HEK293 (cell line): ENCODE measurements around the gene STUB1.

Experiments used
- BCL11A ChIP-seq: fragments of 450-650 bp; formaldehyde crosslinking; IDR thresholded peaks from 2 replicates; pipeline ENCODE4 v1.5.1; 2016; ENCODE audit warnings: low read depth, missing biosample characterization, missing genetic modification characterization
- EGR2 ChIP-seq: fragments of 450-650 bp; formaldehyde crosslinking; IDR thresholded peaks from 2 replicates; pipeline ENCODE4 v1.5.1; 2016; ENCODE audit warnings: low read depth, missing biosample characterization, missing genetic modification characterization
- KLF16 ChIP-seq: fragments of 450-650 bp; formaldehyde crosslinking; IDR thresholded peaks from 2 replicates; pipeline ENCODE4 v1.5.1; 2017; ENCODE audit warnings: missing biosample characterization, missing genetic modification characterization
- PRDM1 ChIP-seq: fragments of 450-650 bp; formaldehyde crosslinking; IDR thresholded peaks from 2 replicates; pipeline ENCODE4; 2016; ENCODE audit warnings: missing biosample characterization, missing genetic modification characterization
- SCRT1 ChIP-seq: fragments of 450-650 bp; formaldehyde crosslinking; IDR thresholded peaks from 2 replicates; pipeline ENCODE4 v1.5.1; 2016; ENCODE audit warnings: missing biosample characterization, missing genetic modification characterization, borderline replicate concordance
- SP2 ChIP-seq: fragments of 450-650 bp; formaldehyde crosslinking; IDR thresholded peaks from 2 replicates; pipeline ENCODE4 v1.5.1; 2016; ENCODE audit warnings: missing biosample characterization, missing genetic modification characterization
- SP7 ChIP-seq: fragments of 450-650 bp; formaldehyde crosslinking; IDR thresholded peaks from 2 replicates; pipeline ENCODE4 v1.5.1; 2016; ENCODE audit warnings: missing biosample characterization, missing genetic modification characterization
- ZFHX2 ChIP-seq: fragments of 450-650 bp; formaldehyde crosslinking; conservative IDR thresholded peaks from 2 replicates; pipeline ENCODE4 v1.5.1; 2016; ENCODE audit warnings: missing biosample characterization, missing genetic modification characterization
- ZFP37 ChIP-seq: fragments of 450-650 bp; formaldehyde crosslinking; IDR thresholded peaks from 2 replicates; pipeline ENCODE4 v1.5.1; 2016; ENCODE audit warnings: missing biosample characterization, missing genetic modification characterization
- ZIC2 ChIP-seq: fragments of 450-650 bp; formaldehyde crosslinking; IDR thresholded peaks from 2 replicates; pipeline ENCODE4 v1.5.1; 2016; ENCODE audit warnings: missing biosample characterization, missing genetic modification characterization
- ZNF114 ChIP-seq: fragments of 450-650 bp; formaldehyde crosslinking; IDR thresholded peaks from 2 replicates; pipeline ENCODE4 v1.5.0; 2017; ENCODE audit warnings: missing biosample characterization, missing genetic modification characterization
- ZNF132 ChIP-seq: fragments of 450-650 bp; formaldehyde crosslinking; IDR thresholded peaks from 2 replicates; pipeline ENCODE4 v1.5.1; 2017; ENCODE audit warnings: missing biosample characterization, missing genetic modification characterization, borderline replicate concordance
- ZNF146 ChIP-seq: fragments of 450-650 bp; formaldehyde crosslinking; IDR thresholded peaks from 2 replicates; pipeline ENCODE4 v1.5.1; 2016; ENCODE audit warnings: missing biosample characterization, missing genetic modification characterization
- ZNF223 ChIP-seq: fragments of 450-650 bp; formaldehyde crosslinking; IDR thresholded peaks from 2 replicates; pipeline ENCODE4 v1.5.1; 2016; ENCODE audit warnings: missing biosample characterization, missing genetic modification characterization
- ZNF324 ChIP-seq: fragments of 450-650 bp; formaldehyde crosslinking; IDR thresholded peaks from 2 replicates; pipeline ENCODE4 v1.5.1; 2016; ENCODE audit warnings: missing biosample characterization, missing genetic modification characterization
- ZNF335 ChIP-seq: fragments of 450-650 bp; formaldehyde crosslinking; conservative IDR thresholded peaks from 2 replicates; pipeline ENCODE4 v1.5.1; 2016; ENCODE audit warnings: missing biosample characterization, missing genetic modification characterization
- ZNF341 ChIP-seq: fragments of 450-650 bp; formaldehyde crosslinking; IDR thresholded peaks from 2 replicates; pipeline ENCODE4; 2016; ENCODE audit warnings: low read depth, missing biosample characterization, missing genetic modification characterization
- ZNF521 ChIP-seq: fragments of 450-650 bp; formaldehyde crosslinking; IDR thresholded peaks from 2 replicates; pipeline ENCODE4 v1.5.1; 2017; ENCODE audit warnings: missing biosample characterization, mild to moderate bottlenecking, missing genetic modification characterization
- ZNF529 ChIP-seq: fragments of 450-650 bp; formaldehyde crosslinking; IDR thresholded peaks from 2 replicates; pipeline ENCODE4 v1.5.1; 2017; ENCODE audit warnings: missing genetic modification characterization, missing biosample characterization; ENCODE audit not compliant: insufficient replicate concordance
- ZNF626 ChIP-seq: fragments of 450-650 bp; sonication (Bioruptor Pico); formaldehyde crosslinking; IDR thresholded peaks from 2 replicates; pipeline ENCODE4 v1.5.1; 2018; ENCODE audit warnings: missing biosample characterization, missing genetic modification characterization, inconsistent platforms
- ZNF843 ChIP-seq: fragments of 450-650 bp; formaldehyde crosslinking; IDR thresholded peaks from 2 replicates; pipeline ENCODE4 v1.5.1; 2016; ENCODE audit warnings: missing biosample characterization, missing genetic modification characterization
- TF ChIP-seq, protein P1 (sequence below): sonication (generic); formaldehyde crosslinking; IDR thresholded peaks from 2 replicates; pipeline ENCODE4 v1.8.1; 2022; ENCODE audit warnings: mild to moderate bottlenecking, moderate library complexity, missing genetic modification reagents
- TF ChIP-seq, protein P2 (sequence below): fragments of 450-650 bp; formaldehyde crosslinking; IDR thresholded peaks from 2 replicates; pipeline ENCODE4 v1.5.1; 2016; ENCODE audit warnings: missing biosample characterization, missing genetic modification characterization
- TF ChIP-seq, protein P3 (sequence below): fragments of 450-650 bp; formaldehyde crosslinking; IDR thresholded peaks from 2 replicates; pipeline ENCODE4 v1.5.1; 2016; ENCODE audit warnings: missing biosample characterization, missing genetic modification characterization
- TF ChIP-seq, protein P4 (sequence below): fragments of 450-650 bp; formaldehyde crosslinking; IDR thresholded peaks from 2 replicates; pipeline ENCODE4 v1.5.1; 2016; ENCODE audit warnings: missing biosample characterization, missing genetic modification characterization
- TF ChIP-seq, protein P5 (sequence below): fragments of 450-650 bp; formaldehyde crosslinking; optimal IDR thresholded peaks from 2 replicates; pipeline ENCODE3; 2016; ENCODE audit warnings: missing biosample characterization, mild to moderate bottlenecking, missing genetic modification characterization
- TF ChIP-seq, protein P6 (sequence below): fragments of 450-650 bp; formaldehyde crosslinking; IDR thresholded peaks from 2 replicates; pipeline ENCODE4 v1.5.1; 2016; ENCODE audit warnings: missing biosample characterization, missing genetic modification characterization, low read depth
- TF ChIP-seq, protein P7 (sequence below): fragments of 450-650 bp; formaldehyde crosslinking; IDR thresholded peaks from 2 replicates; pipeline ENCODE4 v1.5.1; 2017; ENCODE audit warnings: missing biosample characterization, missing genetic modification characterization

STUB1 gene

DNA sequence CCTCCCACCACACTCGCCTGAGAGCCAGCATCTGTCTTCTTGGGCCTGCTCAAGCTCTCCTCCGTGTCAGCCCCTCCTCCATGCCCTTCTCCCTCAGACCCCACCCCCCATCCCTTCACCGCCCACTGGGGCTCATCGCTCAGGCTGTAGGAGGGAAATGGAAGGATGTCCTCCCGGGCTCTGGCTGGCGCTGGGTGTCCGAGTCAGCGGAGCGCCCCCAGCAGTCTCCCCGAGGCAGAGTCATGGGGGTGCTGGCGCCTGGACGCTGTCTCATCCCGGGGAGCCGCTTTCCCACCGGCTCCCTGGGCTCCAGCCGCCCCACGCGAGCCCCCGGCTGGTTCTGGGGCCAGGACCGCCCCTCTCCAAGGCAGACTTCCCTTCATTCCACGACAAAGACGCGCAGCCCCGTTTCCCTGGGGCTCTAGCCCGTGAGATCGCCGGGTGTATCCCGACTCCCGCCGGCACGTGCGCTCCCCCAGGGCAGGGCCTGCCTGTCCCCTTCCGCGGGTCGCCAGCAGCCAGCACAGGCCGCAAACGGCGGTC lies 40.3 kb downstream of the STUB1 start (continued):
- TF ChIP-seq, protein P1, sequence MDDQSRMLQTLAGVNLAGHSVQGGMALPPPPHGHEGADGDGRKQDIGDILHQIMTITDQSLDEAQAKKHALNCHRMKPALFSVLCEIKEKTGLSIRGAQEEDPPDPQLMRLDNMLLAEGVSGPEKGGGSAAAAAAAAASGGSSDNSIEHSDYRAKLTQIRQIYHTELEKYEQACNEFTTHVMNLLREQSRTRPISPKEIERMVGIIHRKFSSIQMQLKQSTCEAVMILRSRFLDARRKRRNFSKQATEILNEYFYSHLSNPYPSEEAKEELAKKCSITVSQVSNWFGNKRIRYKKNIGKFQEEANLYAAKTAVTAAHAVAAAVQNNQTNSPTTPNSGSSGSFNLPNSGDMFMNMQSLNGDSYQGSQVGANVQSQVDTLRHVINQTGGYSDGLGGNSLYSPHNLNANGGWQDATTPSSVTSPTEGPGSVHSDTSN (CRISPR knock-in tag) = no peak
- TF ChIP-seq ZNF114 (tag by site-specific recombination) (no peak), EGR2 (peak; percentile 96), ZNF324 (tag by site-specific recombination) (no peak), ZNF132 (tag by site-specific recombination) (no peak), SCRT1 (tag by site-specific recombination) (no peak), ZNF341 (peak; percentile 88), ZNF521 (tag by site-specific recombination) (no peak), BCL11A (tag by site-specific recombination) (peak; percentile 48; the same call in 1 of the 2 replicates), ZFHX2 (peak; percentile 97), ZNF529 (tag by site-specific recombination) (no peak), ZNF843 (tag by site-specific recombination) (peak; percentile 47; the same call in 1 of the 2 replicates), ZNF335 (0 out of 2 replicates have a peak, but pooled peaks have one; percentile 52), ZNF626 (tag by site-specific recombination) (no peak), SP2 (tag by site-specific recombination) (peak; percentile 84), SP7 (tag by site-specific recombination) (0 out of 2 replicates have a peak, but pooled peaks have one; percentile 61), KLF16 (tag by site-specific recombination) (peak; percentile 39; the same call in 1 of the 2 replicates), ZIC2 (tag by site-specific recombination) (peak; percentile 92), ZNF146 (tag by site-specific recombination) (no peak), PRDM1 (tag by site-specific recombination) (no peak), ZFP37 (tag by site-specific recombination) (peak; percentile 70; the same call in 1 of the 2 replicates), ZNF223 (tag by site-specific recombination) (no peak)
- TF ChIP-seq, protein P2, sequence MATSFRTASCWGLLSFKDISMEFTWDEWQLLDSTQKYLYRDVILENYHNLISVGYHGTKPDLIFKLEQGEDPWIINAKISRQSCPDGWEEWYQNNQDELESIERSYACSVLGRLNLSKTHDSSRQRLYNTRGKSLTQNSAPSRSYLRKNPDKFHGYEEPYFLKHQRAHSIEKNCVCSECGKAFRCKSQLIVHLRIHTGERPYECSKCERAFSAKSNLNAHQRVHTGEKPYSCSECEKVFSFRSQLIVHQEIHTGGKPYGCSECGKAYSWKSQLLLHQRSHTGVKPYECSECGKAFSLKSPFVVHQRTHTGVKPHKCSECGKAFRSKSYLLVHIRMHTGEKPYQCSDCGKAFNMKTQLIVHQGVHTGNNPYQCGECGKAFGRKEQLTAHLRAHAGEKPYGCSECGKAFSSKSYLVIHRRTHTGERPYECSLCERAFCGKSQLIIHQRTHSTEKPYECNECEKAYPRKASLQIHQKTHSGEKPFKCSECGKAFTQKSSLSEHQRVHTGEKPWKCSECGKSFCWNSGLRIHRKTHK = no peak
- TF ChIP-seq, protein P3, sequence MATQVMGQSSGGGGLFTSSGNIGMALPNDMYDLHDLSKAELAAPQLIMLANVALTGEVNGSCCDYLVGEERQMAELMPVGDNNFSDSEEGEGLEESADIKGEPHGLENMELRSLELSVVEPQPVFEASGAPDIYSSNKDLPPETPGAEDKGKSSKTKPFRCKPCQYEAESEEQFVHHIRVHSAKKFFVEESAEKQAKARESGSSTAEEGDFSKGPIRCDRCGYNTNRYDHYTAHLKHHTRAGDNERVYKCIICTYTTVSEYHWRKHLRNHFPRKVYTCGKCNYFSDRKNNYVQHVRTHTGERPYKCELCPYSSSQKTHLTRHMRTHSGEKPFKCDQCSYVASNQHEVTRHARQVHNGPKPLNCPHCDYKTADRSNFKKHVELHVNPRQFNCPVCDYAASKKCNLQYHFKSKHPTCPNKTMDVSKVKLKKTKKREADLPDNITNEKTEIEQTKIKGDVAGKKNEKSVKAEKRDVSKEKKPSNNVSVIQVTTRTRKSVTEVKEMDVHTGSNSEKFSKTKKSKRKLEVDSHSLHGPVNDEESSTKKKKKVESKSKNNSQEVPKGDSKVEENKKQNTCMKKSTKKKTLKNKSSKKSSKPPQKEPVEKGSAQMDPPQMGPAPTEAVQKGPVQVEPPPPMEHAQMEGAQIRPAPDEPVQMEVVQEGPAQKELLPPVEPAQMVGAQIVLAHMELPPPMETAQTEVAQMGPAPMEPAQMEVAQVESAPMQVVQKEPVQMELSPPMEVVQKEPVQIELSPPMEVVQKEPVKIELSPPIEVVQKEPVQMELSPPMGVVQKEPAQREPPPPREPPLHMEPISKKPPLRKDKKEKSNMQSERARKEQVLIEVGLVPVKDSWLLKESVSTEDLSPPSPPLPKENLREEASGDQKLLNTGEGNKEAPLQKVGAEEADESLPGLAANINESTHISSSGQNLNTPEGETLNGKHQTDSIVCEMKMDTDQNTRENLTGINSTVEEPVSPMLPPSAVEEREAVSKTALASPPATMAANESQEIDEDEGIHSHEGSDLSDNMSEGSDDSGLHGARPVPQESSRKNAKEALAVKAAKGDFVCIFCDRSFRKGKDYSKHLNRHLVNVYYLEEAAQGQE (tag by site-specific recombination) = peak; percentile 44; the same call in 1 of the 2 replicates
- TF ChIP-seq, protein P4, sequence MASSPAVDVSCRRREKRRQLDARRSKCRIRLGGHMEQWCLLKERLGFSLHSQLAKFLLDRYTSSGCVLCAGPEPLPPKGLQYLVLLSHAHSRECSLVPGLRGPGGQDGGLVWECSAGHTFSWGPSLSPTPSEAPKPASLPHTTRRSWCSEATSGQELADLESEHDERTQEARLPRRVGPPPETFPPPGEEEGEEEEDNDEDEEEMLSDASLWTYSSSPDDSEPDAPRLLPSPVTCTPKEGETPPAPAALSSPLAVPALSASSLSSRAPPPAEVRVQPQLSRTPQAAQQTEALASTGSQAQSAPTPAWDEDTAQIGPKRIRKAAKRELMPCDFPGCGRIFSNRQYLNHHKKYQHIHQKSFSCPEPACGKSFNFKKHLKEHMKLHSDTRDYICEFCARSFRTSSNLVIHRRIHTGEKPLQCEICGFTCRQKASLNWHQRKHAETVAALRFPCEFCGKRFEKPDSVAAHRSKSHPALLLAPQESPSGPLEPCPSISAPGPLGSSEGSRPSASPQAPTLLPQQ = peak; percentile 50
- TF ChIP-seq, protein P5, sequence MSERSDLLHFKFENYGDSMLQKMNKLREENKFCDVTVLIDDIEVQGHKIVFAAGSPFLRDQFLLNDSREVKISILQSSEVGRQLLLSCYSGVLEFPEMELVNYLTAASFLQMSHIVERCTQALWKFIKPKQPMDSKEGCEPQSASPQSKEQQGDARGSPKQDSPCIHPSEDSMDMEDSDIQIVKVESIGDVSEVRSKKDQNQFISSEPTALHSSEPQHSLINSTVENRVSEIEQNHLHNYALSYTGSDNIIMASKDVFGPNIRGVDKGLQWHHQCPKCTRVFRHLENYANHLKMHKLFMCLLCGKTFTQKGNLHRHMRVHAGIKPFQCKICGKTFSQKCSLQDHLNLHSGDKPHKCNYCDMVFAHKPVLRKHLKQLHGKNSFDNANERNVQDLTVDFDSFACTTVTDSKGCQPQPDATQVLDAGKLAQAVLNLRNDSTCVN (tag by site-specific recombination) = peak; percentile 73
- TF ChIP-seq, protein P6, sequence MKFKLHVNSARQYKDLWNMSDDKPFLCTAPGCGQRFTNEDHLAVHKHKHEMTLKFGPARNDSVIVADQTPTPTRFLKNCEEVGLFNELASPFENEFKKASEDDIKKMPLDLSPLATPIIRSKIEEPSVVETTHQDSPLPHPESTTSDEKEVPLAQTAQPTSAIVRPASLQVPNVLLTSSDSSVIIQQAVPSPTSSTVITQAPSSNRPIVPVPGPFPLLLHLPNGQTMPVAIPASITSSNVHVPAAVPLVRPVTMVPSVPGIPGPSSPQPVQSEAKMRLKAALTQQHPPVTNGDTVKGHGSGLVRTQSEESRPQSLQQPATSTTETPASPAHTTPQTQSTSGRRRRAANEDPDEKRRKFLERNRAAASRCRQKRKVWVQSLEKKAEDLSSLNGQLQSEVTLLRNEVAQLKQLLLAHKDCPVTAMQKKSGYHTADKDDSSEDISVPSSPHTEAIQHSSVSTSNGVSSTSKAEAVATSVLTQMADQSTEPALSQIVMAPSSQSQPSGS (tag by site-specific recombination) = no peak
- TF ChIP-seq, protein P7, sequence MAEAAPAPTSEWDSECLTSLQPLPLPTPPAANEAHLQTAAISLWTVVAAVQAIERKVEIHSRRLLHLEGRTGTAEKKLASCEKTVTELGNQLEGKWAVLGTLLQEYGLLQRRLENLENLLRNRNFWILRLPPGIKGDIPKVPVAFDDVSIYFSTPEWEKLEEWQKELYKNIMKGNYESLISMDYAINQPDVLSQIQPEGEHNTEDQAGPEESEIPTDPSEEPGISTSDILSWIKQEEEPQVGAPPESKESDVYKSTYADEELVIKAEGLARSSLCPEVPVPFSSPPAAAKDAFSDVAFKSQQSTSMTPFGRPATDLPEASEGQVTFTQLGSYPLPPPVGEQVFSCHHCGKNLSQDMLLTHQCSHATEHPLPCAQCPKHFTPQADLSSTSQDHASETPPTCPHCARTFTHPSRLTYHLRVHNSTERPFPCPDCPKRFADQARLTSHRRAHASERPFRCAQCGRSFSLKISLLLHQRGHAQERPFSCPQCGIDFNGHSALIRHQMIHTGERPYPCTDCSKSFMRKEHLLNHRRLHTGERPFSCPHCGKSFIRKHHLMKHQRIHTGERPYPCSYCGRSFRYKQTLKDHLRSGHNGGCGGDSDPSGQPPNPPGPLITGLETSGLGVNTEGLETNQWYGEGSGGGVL (tag by site-specific recombination) = 0 out of 2 replicates have a peak, but pooled peaks have one; percentile 17
